Vagina (tissue), 2 donors: ENCODE results near the gene CADM2. TPM values are rescaled to one million over a fixed set of nuclear protein-coding genes. Genes with fewer than 3 reads are reported as not detected.

Experiments
- DNase-seq, 2 donors: peaks; one replicate each; pipeline ENCODE4 v3.0.0-alpha.2; 2017; ENCODE audit errors: extremely low spot score in 2 of 2
- H3K27ac ChIP-seq: fragments of 200-600 bp; sonication (generic); one replicate; pipeline ENCODE4 v1.5.1; 2019
- H3K27me3 ChIP-seq: fragments of 200-600 bp; sonication (generic); one replicate; pipeline ENCODE4 v1.5.1; 2019
- H3K36me3 ChIP-seq, 2 donors: fragments of 200-600 bp; sonication (generic); one replicate each; pipeline ENCODE4 v1.5.1; 2017 to 2019
- H3K4me1 ChIP-seq: fragments of 200-600 bp; sonication (generic); one replicate; pipeline ENCODE4 v1.5.1; 2019
- H3K4me3 ChIP-seq, 2 donors: fragments of 200-600 bp; sonication (generic); 1 replicate in 1 of 2; 2 replicates in 1 of 2; pipeline ENCODE4 v1.5.1; 2016 to 2019
- H3K9me3 ChIP-seq: fragments of 200-600 bp; sonication (generic); one replicate; pipeline ENCODE4 v1.5.1; 2019
- POLR2A ChIP-seq, 2 donors: fragments of 450-650 bp; IDR thresholded peaks; one replicate each; pipeline ENCODE4 v1.6.1; 2017; ENCODE audit warnings: antibody characterized with exemption in 2 of 2, mild to moderate bottlenecking in 2 of 2, moderate library complexity in 2 of 2
- POLR2AphosphoS5 ChIP-seq, 2 donors: sonication (generic); formaldehyde crosslinking; IDR thresholded peaks; one replicate each; pipeline ENCODE4 v1.9.0; 2017; ENCODE audit warnings: antibody characterized with exemption in 2 of 2, mild to moderate bottlenecking in 2 of 2, low read depth in 1 of 2; ENCODE audit not compliant: insufficient read depth in 1 of 2
- intact Hi-C: fragments of 100-400 bp; cut with DNase I; formaldehyde crosslinking; loops from one replicate; pipeline ENCODE4 v1.15.1; 2023
- total RNA-seq: library from RNA; depleted of rRNA; stranded (reverse); fragments of >200 nt; gene quantifications from one replicate; pipeline ENCODE4 v1.2.3, GENCODE V29; 2016
- TF ChIP-seq, protein P1 (sequence below), 3 experiments: fragments of 450-650 bp in 2 of 3; fragments of 200-600 bp in 1 of 3; sonication (generic) in 1 of 3; IDR thresholded peaks; one replicate each; pipeline ENCODE4 v1.5.1; 2017 to 2019; ENCODE audit warnings: antibody characterized with exemption in 3 of 3, mild to moderate bottlenecking in 2 of 3, moderate library complexity in 2 of 3

The CADM2 gene
- total RNA-seq, 1 donor from 2014 or later: 3.7 TPM

DNA sequence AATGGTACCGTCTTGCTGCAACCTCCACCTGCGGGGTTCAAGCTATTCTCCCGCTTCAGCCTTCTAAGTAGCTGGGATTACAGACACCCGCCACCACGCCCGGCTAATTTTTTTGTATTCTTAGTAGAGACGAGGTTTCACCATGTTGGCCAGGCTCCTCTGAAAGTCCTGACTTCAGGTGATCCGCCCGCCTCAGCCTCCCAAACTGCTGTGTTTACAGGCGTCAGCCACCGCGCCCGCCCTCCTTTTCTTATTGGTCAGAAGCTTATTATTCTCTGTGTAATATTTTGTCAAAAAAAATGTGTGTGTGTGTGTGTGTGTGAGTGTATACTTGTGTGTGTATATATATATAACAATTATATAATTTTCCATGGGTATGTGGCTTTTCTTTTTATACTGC, 425.6 kb downstream of the CADM2 start:
- no peaks in the 10 kb centered on the region for H3K9me3 ChIP-seq
- H3K27ac ChIP-seq: no peak overlapping the region
- intact Hi-C loops: no loop called here
- DNase-seq: no peak
- TF ChIP-seq POLR2AphosphoS5 (IDR thresholded peaks at IDR 0.05; ENCODE audit: insufficient read depth in 1 of 2, low read depth in 1 of 2) (no peak), POLR2A (IDR thresholded peaks at IDR 0.05) (no peak)
- TF ChIP-seq, protein P1, sequence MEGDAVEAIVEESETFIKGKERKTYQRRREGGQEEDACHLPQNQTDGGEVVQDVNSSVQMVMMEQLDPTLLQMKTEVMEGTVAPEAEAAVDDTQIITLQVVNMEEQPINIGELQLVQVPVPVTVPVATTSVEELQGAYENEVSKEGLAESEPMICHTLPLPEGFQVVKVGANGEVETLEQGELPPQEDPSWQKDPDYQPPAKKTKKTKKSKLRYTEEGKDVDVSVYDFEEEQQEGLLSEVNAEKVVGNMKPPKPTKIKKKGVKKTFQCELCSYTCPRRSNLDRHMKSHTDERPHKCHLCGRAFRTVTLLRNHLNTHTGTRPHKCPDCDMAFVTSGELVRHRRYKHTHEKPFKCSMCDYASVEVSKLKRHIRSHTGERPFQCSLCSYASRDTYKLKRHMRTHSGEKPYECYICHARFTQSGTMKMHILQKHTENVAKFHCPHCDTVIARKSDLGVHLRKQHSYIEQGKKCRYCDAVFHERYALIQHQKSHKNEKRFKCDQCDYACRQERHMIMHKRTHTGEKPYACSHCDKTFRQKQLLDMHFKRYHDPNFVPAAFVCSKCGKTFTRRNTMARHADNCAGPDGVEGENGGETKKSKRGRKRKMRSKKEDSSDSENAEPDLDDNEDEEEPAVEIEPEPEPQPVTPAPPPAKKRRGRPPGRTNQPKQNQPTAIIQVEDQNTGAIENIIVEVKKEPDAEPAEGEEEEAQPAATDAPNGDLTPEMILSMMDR (IDR thresholded peaks at IDR 0.05): no peak
- H3K4me1 ChIP-seq: no peaks in the 10 kb centered on the region
- H3K4me3 ChIP-seq: no peak overlapping the region
- H3K36me3 ChIP-seq: no peaks in the 10 kb centered on the region
- H3K27me3 ChIP-seq: no peaks in the 10 kb centered on the region

DNA sequence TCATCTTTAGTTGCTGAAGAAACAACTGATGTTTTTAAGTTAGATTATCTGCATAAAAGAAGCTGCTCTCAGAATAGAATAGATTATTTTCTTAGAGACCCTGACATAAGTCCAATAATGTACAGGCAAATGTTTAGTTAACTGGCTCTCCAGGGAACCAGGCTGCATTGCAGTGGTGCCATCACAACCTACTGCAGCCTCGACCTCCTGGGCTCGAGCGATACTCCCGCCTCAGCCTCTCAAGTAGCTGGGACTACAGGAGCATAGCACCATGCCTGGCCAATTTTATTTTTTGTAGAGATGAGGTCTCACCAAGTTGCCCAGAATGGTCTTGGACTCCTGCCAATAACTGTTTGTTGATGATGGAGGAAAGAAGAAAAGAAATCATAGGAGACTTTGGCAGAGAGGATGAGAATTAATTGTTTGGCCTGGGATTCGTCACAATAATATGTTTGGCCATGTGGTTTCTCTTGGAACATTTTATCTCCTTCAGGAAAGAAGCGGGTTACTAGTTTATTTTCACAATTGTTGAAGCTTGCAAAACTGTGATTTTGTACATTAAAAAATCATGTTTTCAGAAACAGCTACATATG, 429.2 kb downstream of the CADM2 start:
- DNase-seq: no peak
- no peak overlapping the region for H3K27ac ChIP-seq
- intact Hi-C loops: no loop called here
- H3K27me3 ChIP-seq: no peaks in the 10 kb centered on the region
- H3K4me1 ChIP-seq: no peaks in the 10 kb centered on the region
- H3K36me3 ChIP-seq: no peaks in the 10 kb centered on the region
- no peak overlapping the region for H3K4me3 ChIP-seq
- TF ChIP-seq POLR2AphosphoS5 (IDR thresholded peaks at IDR 0.05; ENCODE audit: insufficient read depth in 1 of 2, low read depth in 1 of 2) (no peak), POLR2A (IDR thresholded peaks at IDR 0.05) (no peak)
- TF ChIP-seq, protein P1 (IDR thresholded peaks at IDR 0.05): no peak
- no peaks in the 10 kb centered on the region for H3K9me3 ChIP-seq

DNA sequence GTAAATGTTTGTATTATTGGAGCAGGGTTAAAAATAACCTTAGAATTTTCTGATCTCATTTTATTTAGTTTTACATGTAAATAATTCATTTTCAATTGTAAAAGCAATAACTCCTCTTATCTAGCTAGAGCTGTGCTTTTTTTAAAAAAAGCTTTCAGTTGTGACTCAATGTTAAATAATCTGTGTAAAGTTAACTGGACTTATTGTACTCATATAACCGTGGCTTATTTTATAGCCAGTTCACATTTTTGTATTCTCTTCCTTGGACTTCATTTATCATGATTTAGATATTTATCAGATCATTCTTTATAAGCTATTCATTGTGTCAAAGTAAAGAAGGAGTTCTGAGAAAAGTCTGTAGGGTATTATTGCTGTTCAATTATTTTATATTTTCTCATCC, 435.6 kb downstream of the CADM2 start:
- DNase-seq: no peak
- H3K36me3 ChIP-seq: no peaks in the 10 kb centered on the region
- TF ChIP-seq POLR2A (IDR thresholded peaks at IDR 0.05): no peak
- TF ChIP-seq, protein P1 (IDR thresholded peaks at IDR 0.05): no peak
- TF ChIP-seq POLR2AphosphoS5 (IDR thresholded peaks at IDR 0.05; ENCODE audit: insufficient read depth in 1 of 2, low read depth in 1 of 2): no peak

DNA sequence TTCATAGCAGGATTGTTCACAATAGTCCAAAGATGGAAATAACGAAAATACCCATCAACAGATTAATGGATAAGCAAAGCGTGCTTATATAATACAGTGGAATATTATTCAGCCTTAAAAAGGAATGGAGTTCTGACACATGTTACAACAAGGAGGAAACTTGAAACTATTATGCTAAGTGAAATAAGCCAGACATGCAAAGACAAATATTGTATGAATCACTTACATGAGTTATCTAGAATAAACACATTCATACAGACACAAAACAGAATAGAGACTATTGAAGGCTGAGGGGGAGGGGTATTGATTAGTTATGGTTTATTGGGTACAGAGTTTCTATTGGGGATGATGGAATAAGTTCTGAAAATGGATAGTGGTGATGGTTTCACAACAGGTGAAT, 438.6 kb downstream of the CADM2 start:
- TF ChIP-seq POLR2AphosphoS5 (IDR thresholded peaks at IDR 0.05; ENCODE audit: insufficient read depth in 1 of 2, low read depth in 1 of 2) (no peak), POLR2A (IDR thresholded peaks at IDR 0.05) (no peak)
- TF ChIP-seq, protein P1 (IDR thresholded peaks at IDR 0.05): no peak
- intact Hi-C loops: no loop called here
- Histone ChIP-seq H3K9me3 (no peaks in the 10 kb centered on the region), H3K27ac (no peak overlapping the region), H3K4me1 (no peaks in the 10 kb centered on the region), H3K4me3 (no peak overlapping the region), H3K27me3 (no peaks in the 10 kb centered on the region), H3K36me3 (no peaks in the 10 kb centered on the region)
- DNase-seq: no peak

More for the DNA sequence above, 435.6 kb downstream of the CADM2 start:
- H3K27me3 ChIP-seq: no peaks in the 10 kb centered on the region
- H3K4me3 ChIP-seq: no peak overlapping the region
- H3K27ac ChIP-seq: no peak overlapping the region
- H3K9me3 ChIP-seq: no peaks in the 10 kb centered on the region
- intact Hi-C loops: no loop called here
- no peaks in the 10 kb centered on the region for H3K4me1 ChIP-seq

DNA sequence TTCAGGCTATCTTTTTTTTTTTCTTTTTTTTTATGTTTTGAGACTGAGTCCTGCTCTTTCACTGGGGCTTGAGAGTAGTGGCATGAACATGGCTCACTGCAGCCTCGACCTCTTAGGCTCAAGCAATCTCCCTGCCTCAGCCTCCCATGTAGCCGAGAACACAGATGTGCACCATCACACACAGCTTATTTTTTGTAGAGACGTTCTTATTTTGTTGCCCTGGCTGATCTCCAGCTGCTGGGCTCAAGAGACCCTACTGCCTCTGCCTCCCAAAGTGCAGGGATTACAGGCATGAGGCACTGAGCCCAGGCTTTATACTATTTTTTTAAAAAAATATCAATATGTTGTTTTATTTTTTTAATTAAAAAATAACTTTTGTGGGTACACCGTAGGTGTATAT, 467.3 kb downstream of the CADM2 start:
- Histone ChIP-seq H3K27me3 (no peaks in the 10 kb centered on the region), H3K27ac (no peak overlapping the region), H3K36me3 (no peaks in the 10 kb centered on the region), H3K4me1 (no peaks in the 10 kb centered on the region), H3K9me3 (no peaks in the 10 kb centered on the region), H3K4me3 (no peak overlapping the region)
- intact Hi-C loops: no loop called here
- no peak for DNase-seq
- TF ChIP-seq, protein P1 (IDR thresholded peaks at IDR 0.05): no peak
- no peak for TF ChIP-seq POLR2AphosphoS5 (IDR thresholded peaks at IDR 0.05; ENCODE audit: insufficient read depth in 1 of 2, low read depth in 1 of 2)
